DOHH2 (cell line): Measurements from ENCODE around the gene CYP3A5.

Experiments
- H3F3A ChIP-seq: fragments of 200-600 bp; sonication (generic), shearing (Covaris generic); 2 replicates; pipeline ENCODE4 v1.6.0; 2016; ENCODE audit warnings: antibody characterized with exemption, mild to moderate bottlenecking; ENCODE audit not compliant: control insufficient read depth, insufficient read depth
- H3K27ac ChIP-seq: fragments of 200-600 bp; sonication (generic); 2 replicates; pipeline ENCODE4 v1.5.1; 2014; ENCODE audit warnings: low read depth, mild to moderate bottlenecking, low read length, moderate library complexity
- H3K27me3 ChIP-seq: fragments of 200-600 bp; sonication (generic); 2 replicates; pipeline ENCODE4 v1.6.1; 2014; ENCODE audit warnings: mild to moderate bottlenecking, low read length, mixed read lengths; ENCODE audit not compliant: control insufficient read depth
- H3K36me3 ChIP-seq: fragments of 200-600 bp; sonication (generic); 2 replicates; pipeline ENCODE4 v1.6.1; 2014; ENCODE audit warnings: mild to moderate bottlenecking, low read length, moderate library complexity, mixed read lengths; ENCODE audit not compliant: control insufficient read depth
- H3K4me1 ChIP-seq: fragments of 200-600 bp; sonication (generic); 2 replicates; pipeline ENCODE4 v1.6.1; 2014; ENCODE audit warnings: mild to moderate bottlenecking, low read length, mixed read lengths; ENCODE audit not compliant: control insufficient read depth
- H3K4me2 ChIP-seq: fragments of 200-600 bp; sonication (generic); 2 replicates; pipeline ENCODE4 v1.6.0; 2014; ENCODE audit warnings: mild to moderate bottlenecking, low read length, moderate library complexity
- H3K4me3 ChIP-seq: fragments of 200-600 bp; sonication (generic); 2 replicates; pipeline ENCODE4 v1.5.1; 2014; ENCODE audit warnings: mild to moderate bottlenecking, low read length, mixed read lengths
- H3K79me2 ChIP-seq: fragments of 200-600 bp; sonication (generic); 2 replicates; pipeline ENCODE4 v1.6.1; 2014; ENCODE audit warnings: mild to moderate bottlenecking, low read length, mixed read lengths; ENCODE audit not compliant: control insufficient read depth
- H3K9me2 ChIP-seq: fragments of 200-600 bp; sonication (generic); replicated peaks from 2 replicates; pipeline ENCODE4 v1.6.1; 2014; ENCODE audit warnings: mild to moderate bottlenecking, low read length, mixed read lengths; ENCODE audit not compliant: control insufficient read depth
- H3K9me3 ChIP-seq: fragments of 200-600 bp; sonication (generic); 2 replicates; pipeline ENCODE4 v1.6.1; 2014; ENCODE audit warnings: antibody characterized with exemption, low read length, mixed read lengths; ENCODE audit not compliant: control insufficient read depth, insufficient read depth
- H4K20me1 ChIP-seq: fragments of 200-600 bp; sonication (generic); 2 replicates; pipeline ENCODE4 v1.6.0; 2014; ENCODE audit warnings: low read depth, mild to moderate bottlenecking, antibody characterized with exemption, low read length, moderate library complexity; ENCODE audit not compliant: control insufficient read depth, insufficient read depth
- EZH2phosphoT487 ChIP-seq: fragments of 200-600 bp; sonication (generic); IDR thresholded peaks from 2 replicates; pipeline ENCODE4 v1.6.1; 2017; ENCODE audit warnings: borderline replicate concordance, mild to moderate bottlenecking, antibody characterized with exemption, low read length, moderate library complexity, mixed read lengths
- TF ChIP-seq, protein P1 (sequence below): fragments of 200-600 bp; sonication (generic); IDR thresholded peaks from one replicate; pipeline ENCODE4 v1.5.1; 2014; ENCODE audit warnings: antibody characterized with exemption, mild to moderate bottlenecking, low read depth, low read length; ENCODE audit not compliant: poor library complexity, severe bottlenecking

Gene CYP3A5

GRCh38 chr7:99614495-99614894 is 65.3 kb downstream of the CYP3A5 start:
- no peak overlapping the region for H3K27ac ChIP-seq
- H3K27me3 ChIP-seq, result 0 out of 2 replicates have a peak, but pooled peaks cover 4% of the 10 kb centered on the region
- TF ChIP-seq EZH2phosphoT487, result no peak
- TF ChIP-seq, protein P1, sequence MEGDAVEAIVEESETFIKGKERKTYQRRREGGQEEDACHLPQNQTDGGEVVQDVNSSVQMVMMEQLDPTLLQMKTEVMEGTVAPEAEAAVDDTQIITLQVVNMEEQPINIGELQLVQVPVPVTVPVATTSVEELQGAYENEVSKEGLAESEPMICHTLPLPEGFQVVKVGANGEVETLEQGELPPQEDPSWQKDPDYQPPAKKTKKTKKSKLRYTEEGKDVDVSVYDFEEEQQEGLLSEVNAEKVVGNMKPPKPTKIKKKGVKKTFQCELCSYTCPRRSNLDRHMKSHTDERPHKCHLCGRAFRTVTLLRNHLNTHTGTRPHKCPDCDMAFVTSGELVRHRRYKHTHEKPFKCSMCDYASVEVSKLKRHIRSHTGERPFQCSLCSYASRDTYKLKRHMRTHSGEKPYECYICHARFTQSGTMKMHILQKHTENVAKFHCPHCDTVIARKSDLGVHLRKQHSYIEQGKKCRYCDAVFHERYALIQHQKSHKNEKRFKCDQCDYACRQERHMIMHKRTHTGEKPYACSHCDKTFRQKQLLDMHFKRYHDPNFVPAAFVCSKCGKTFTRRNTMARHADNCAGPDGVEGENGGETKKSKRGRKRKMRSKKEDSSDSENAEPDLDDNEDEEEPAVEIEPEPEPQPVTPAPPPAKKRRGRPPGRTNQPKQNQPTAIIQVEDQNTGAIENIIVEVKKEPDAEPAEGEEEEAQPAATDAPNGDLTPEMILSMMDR, result no peak
- peaks cover 22% of the 10 kb centered on the region for H3K36me3 ChIP-seq
- no peak overlapping the region for H3K4me2 ChIP-seq
- H3K4me1 ChIP-seq, result peaks cover 22% of the 10 kb centered on the region
- H4K20me1 ChIP-seq, result 0 out of 2 replicates have a peak, but pooled peaks cover 7% of the 10 kb centered on the region
- no peaks in the 10 kb centered on the region for H3K9me2 ChIP-seq
- H3K4me3 ChIP-seq, result no peak overlapping the region
- peaks cover 30% of the 10 kb centered on the region for H3K79me2 ChIP-seq
- peaks cover 7% of the 10 kb centered on the region; the same call in 1 of the 2 replicates for H3F3A ChIP-seq
- H3K9me3 ChIP-seq, result no peaks in the 10 kb centered on the region

- Histone ChIP-seq H3K9me2 (no peaks in the 10 kb centered on the region), H3K4me3 (no peak overlapping the region), H3K36me3 (no peaks in the 10 kb centered on the region), H4K20me1 (no peaks in the 10 kb centered on the region), H3K79me2 (no peaks in the 10 kb centered on the region), H3K4me2 (no peak overlapping the region), H3K4me1 (no peaks in the 10 kb centered on the region), H3K27ac (no peak overlapping the region), H3K9me3 (no peaks in the 10 kb centered on the region), H3F3A (no peaks in the 10 kb centered on the region), H3K27me3 (0 out of 2 replicates have a peak, but pooled peaks cover 4% of the 10 kb centered on the region)
- no peak for TF ChIP-seq EZH2phosphoT487
- TF ChIP-seq, protein P1, result no peak
Measured at GRCh38 chr7:99607548-99607947, 72.2 kb downstream of the CYP3A5 start.

DNA sequence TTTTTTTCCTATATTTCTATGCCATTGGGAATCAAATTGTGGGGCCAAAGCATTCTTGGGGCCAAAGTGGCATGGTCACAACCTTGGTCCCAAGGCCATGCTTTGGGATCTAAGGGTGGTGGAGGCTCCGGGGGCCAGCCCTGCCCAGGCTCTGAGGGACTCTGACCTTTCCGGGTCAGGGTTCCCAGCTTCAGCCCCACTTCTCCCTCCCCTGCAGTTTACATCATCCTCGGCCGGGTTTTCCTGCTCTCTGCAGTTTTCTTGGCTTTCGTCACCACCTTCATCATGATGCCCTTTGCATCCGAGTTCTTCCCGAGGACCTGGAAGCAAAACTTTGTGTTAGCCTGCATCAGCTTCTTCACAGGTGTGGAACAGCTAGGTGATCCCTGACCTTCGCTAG is 73.3 kb downstream of the CYP3A5 start:
- Histone ChIP-seq H3K36me3 (no peaks in the 10 kb centered on the region), H3K27me3 (0 out of 2 replicates have a peak, but pooled peaks cover under 1% of the 10 kb centered on the region), H4K20me1 (no peaks in the 10 kb centered on the region), H3K4me3 (no peak overlapping the region), H3K9me3 (no peaks in the 10 kb centered on the region), H3K9me2 (no peaks in the 10 kb centered on the region), H3K27ac (no peak overlapping the region), H3K4me2 (no peak overlapping the region), H3K79me2 (no peaks in the 10 kb centered on the region), H3F3A (no peaks in the 10 kb centered on the region), H3K4me1 (no peaks in the 10 kb centered on the region)
- TF ChIP-seq EZH2phosphoT487, result no peak
- TF ChIP-seq, protein P1, result no peak

GRCh38 chr7:99605527-99605926 is 74.3 kb downstream of the CYP3A5 start:
- Histone ChIP-seq H3K9me2 (no peaks in the 10 kb centered on the region), H3F3A (no peaks in the 10 kb centered on the region), H3K79me2 (no peaks in the 10 kb centered on the region), H3K4me2 (no peak overlapping the region), H3K27ac (no peak overlapping the region), H3K4me1 (no peaks in the 10 kb centered on the region), H3K4me3 (no peak overlapping the region), H3K27me3 (no peaks in the 10 kb centered on the region), H3K9me3 (no peaks in the 10 kb centered on the region), H3K36me3 (no peaks in the 10 kb centered on the region), H4K20me1 (no peaks in the 10 kb centered on the region)
- TF ChIP-seq, protein P1, result no peak
- no peak for TF ChIP-seq EZH2phosphoT487
